Fibroblast of lung (primary cell): ENCODE data around the gene KIF26B. TPM values are rescaled to one million over a fixed set of nuclear protein-coding genes. Genes with fewer than 3 reads are reported as not detected.
A peak's percentile ranks its signal among the peaks of the same experiment; 100 is the strongest.
"Not testable (repeated sequence)": the region's sequence is repeated elsewhere in the genome, so short reads cannot be mapped to it uniquely, and the experiment has no call there.

ENCODE experiments used
- DNase-seq, 2 donors: peaks; one replicate each; pipeline versions ENCODE4 v3.0.0 to v3.0.0-alpha.2; 2010; ENCODE audit warnings: low read depth in 2 of 2
- H2AFZ ChIP-seq: 2 replicates; pipeline ENCODE4 v1.5.1; 2012; ENCODE audit warnings: low read length, control low read depth, inconsistent platforms
- H3K27ac ChIP-seq: 2 replicates; pipeline ENCODE4 v1.5.1; 2011; ENCODE audit warnings: low read length, control low read depth; ENCODE audit not compliant: insufficient read depth
- H3K27me3 ChIP-seq: 2 replicates; pipeline ENCODE4 v1.5.1; 2011; ENCODE audit warnings: mild to moderate bottlenecking, low read length; ENCODE audit not compliant: control insufficient read depth, insufficient read depth
- H3K36me3 ChIP-seq: 2 replicates; pipeline ENCODE4 v1.5.1; 2011; ENCODE audit warnings: low read length; ENCODE audit not compliant: control insufficient read depth, insufficient read depth
- H3K4me1 ChIP-seq: 2 replicates; pipeline ENCODE4 v1.5.1; 2011; ENCODE audit warnings: low read length; ENCODE audit not compliant: control insufficient read depth, insufficient read depth; ENCODE audit errors: extremely low read depth
- H3K4me2 ChIP-seq: 2 replicates; pipeline ENCODE4 v1.5.1; 2011; ENCODE audit warnings: low read length, control low read depth; ENCODE audit not compliant: insufficient read depth; ENCODE audit errors: extremely low read depth
- H3K4me3 ChIP-seq, 4 experiments: fragments of 200-600 bp in 1 of 4; sonication (generic) in 1 of 4; replicated peaks in 1 of 4; 2 replicates each; pipeline ENCODE4 v1.5.1; 2011 to 2016; ENCODE audit warnings: low read length in 4 of 4, low read depth in 3 of 4, mild to moderate bottlenecking in 3 of 4, control low read depth in 2 of 4, inconsistent platforms in 1 of 4, mixed read lengths in 1 of 4; ENCODE audit not compliant: insufficient read depth in 1 of 4; ENCODE audit errors: control extremely low read depth in 1 of 4
- H3K79me2 ChIP-seq: 2 replicates; pipeline ENCODE4 v1.5.1; 2012; ENCODE audit warnings: mild to moderate bottlenecking, low read length, inconsistent platforms; ENCODE audit not compliant: control insufficient read depth, insufficient read depth
- H3K9ac ChIP-seq: 2 replicates; pipeline ENCODE4 v1.5.1; 2011; ENCODE audit warnings: mild to moderate bottlenecking, low read length, control low read depth; ENCODE audit not compliant: insufficient read depth
- H3K9me3 ChIP-seq: 2 replicates; pipeline ENCODE4 v1.5.1; 2012; ENCODE audit warnings: low read depth, low read length; ENCODE audit not compliant: control insufficient read depth, insufficient read depth
- H4K20me1 ChIP-seq: 2 replicates; pipeline ENCODE4 v1.5.1; 2011; ENCODE audit warnings: low read length; ENCODE audit not compliant: control insufficient read depth, insufficient read depth; ENCODE audit errors: extremely low read depth
- CTCF ChIP-seq, 2 donors: IDR thresholded peaks in 1 of 2; conservative IDR thresholded peaks in 1 of 2; 1 replicate in 1 of 2; 2 replicates in 1 of 2; pipeline ENCODE4 v1.5.1; 2011 to 2012; ENCODE audit warnings: low read length in 2 of 2, control low read depth in 1 of 2, inconsistent platforms in 1 of 2, low read depth in 1 of 2, mild to moderate bottlenecking in 1 of 2
- EZH2 ChIP-seq: IDR thresholded peaks from 2 replicates; pipeline ENCODE4 v1.5.1; 2012; ENCODE audit warnings: low read length, control low read depth, mild to moderate bottlenecking; ENCODE audit errors: missing control alignments
- polyA plus RNA-seq, 2 donors: library from polyadenylated mRNA; depleted of rRNA in 1 of 2; stranded (reverse) in 1 of 2; unstranded in 1 of 2; fragments of >200 nt; gene quantifications; 2 replicates each; pipeline ENCODE4 v1.2.1, GENCODE V29; 2011 to 2012; ENCODE audit warnings: missing spikeins in 1 of 2
- total RNA-seq: library from RNA; depleted of rRNA; stranded (reverse); fragments of >200 nt; gene quantifications from 2 replicates; pipeline ENCODE4 v1.2.1, GENCODE V29; 2014

Gene KIF26B
- total and polyA plus RNA-seq, 2 donors (not counting 1 experiment from before 2014, with no cell fraction given): 5.3 to 6.1 TPM

- peak in 1 of 2 donors; percentile 27 for DNase-seq
- Histone ChIP-seq H3K9me3 (no peaks in the 10 kb centered on the region), H4K20me1 (no peaks in the 10 kb centered on the region), H3K36me3 (no peaks in the 10 kb centered on the region), H3K79me2 (no peaks in the 10 kb centered on the region), H3K27me3 (no peaks in the 10 kb centered on the region), H2AFZ (no peak overlapping the region), H3K4me3 (no peak overlapping the region), H3K4me2 (no peak overlapping the region), H3K9ac (no peak overlapping the region), H3K4me1 (no peaks in the 10 kb centered on the region), H3K27ac (no peak overlapping the region)
- TF ChIP-seq CTCF (conservative IDR thresholded peaks at IDR 0.05 in 1 of 2, IDR thresholded peaks at IDR 0.05 in 1 of 2; ENCODE audit: low read depth in 1 of 2, low read length in 2 of 2): no peak
- no peak for TF ChIP-seq EZH2
These were observed 181.6 kb downstream of the KIF26B start for GRCh38 chr1:245336149-245336983.

GRCh38 chr1:245336984-245337355 is 182.2 kb downstream of the KIF26B start:
- not testable (repeated sequence) for DNase-seq, H3K4me2 ChIP-seq, H3K9me3 ChIP-seq, H3K9ac ChIP-seq, H3K79me2 ChIP-seq, H2AFZ ChIP-seq, H3K36me3 ChIP-seq, H3K4me1 ChIP-seq, H3K4me3 ChIP-seq, H3K27me3 ChIP-seq, H3K27ac ChIP-seq, H4K20me1 ChIP-seq

GRCh38 chr1:245337829-245338484 is 183.2 kb downstream of the KIF26B start:
- no peak overlapping the region for H3K4me3 ChIP-seq
- H2AFZ ChIP-seq: no peak overlapping the region
- H4K20me1 ChIP-seq: no peaks in the 10 kb centered on the region
- no peak overlapping the region for H3K4me2 ChIP-seq
- H3K9ac ChIP-seq: no peak overlapping the region
- no peaks in the 10 kb centered on the region for H3K36me3 ChIP-seq
- H3K27ac ChIP-seq: no peak overlapping the region
- TF ChIP-seq EZH2 (no peak), CTCF (conservative IDR thresholded peaks at IDR 0.05 in 1 of 2, IDR thresholded peaks at IDR 0.05 in 1 of 2; ENCODE audit: low read depth in 1 of 2, low read length in 2 of 2) (no peak)
- no peaks in the 10 kb centered on the region for H3K27me3 ChIP-seq
- peak in 1 of 2 donors; percentile 32 for DNase-seq
- no peaks in the 10 kb centered on the region for H3K4me1 ChIP-seq
- no peaks in the 10 kb centered on the region for H3K9me3 ChIP-seq
- no peaks in the 10 kb centered on the region for H3K79me2 ChIP-seq
